OCI-LY7 (cell line): Measurements from ENCODE around the gene TP73. TPM values are rescaled to one million over a fixed set of nuclear protein-coding genes. Genes with fewer than 3 reads are reported as not detected.

Experiments
- BruUV-seq: library from RNA; stranded (reverse); fragments of 400-500 nt; replicated peaks from 2 replicates; lab custom pipeline; 2021; lab: Mats Ljungman, UMichigan
- CTCF ChIA-PET: fragments of 300-600 bp; sonication (Branson Sonifier 250); formaldehyde crosslinking; loops from one replicate; lab custom pipeline; 2022; ENCODE audit warnings: antibody characterized with exemption; ENCODE audit not compliant: unreplicated experiment; lab: Charles Lee
- POLR2A ChIA-PET: fragments of 300-600 bp; sonication (Branson Sonifier 250); formaldehyde crosslinking; loops from one replicate; lab custom pipeline; 2022; ENCODE audit warnings: antibody characterized with exemption; lab: Charles Lee
- DNase-seq: peaks from one replicate; pipeline ENCODE4 v3.0.0-alpha.2; 2015; ENCODE audit warnings: low spot score
- H2AFZ ChIP-seq: fragments of 200-600 bp; sonication (generic), shearing (Covaris generic); 2 replicates; pipeline ENCODE4 v1.6.1; 2014; ENCODE audit warnings: mild to moderate bottlenecking, antibody characterized with exemption, low read length, moderate library complexity
- H3K27ac ChIP-seq: fragments of 200-600 bp; sonication (generic); 2 replicates; pipeline ENCODE4 v1.5.1; 2014; ENCODE audit warnings: mixed run types, low read depth, mild to moderate bottlenecking, moderate library complexity, low read length, inconsistent platforms; ENCODE audit not compliant: poor library complexity, severe bottlenecking
- H3K36me3 ChIP-seq: fragments of 200-600 bp; sonication (generic); 2 replicates; pipeline ENCODE4 v1.6.1; 2014; ENCODE audit warnings: mild to moderate bottlenecking, antibody characterized with exemption, low read length, moderate library complexity, mixed read lengths; ENCODE audit not compliant: insufficient read depth
- H3K4me1 ChIP-seq: fragments of 200-600 bp; sonication (generic); 2 replicates; pipeline ENCODE4 v1.5.1; 2014; ENCODE audit warnings: mild to moderate bottlenecking, low read length; ENCODE audit not compliant: insufficient read depth, poor library complexity, severe bottlenecking
- H3K4me2 ChIP-seq: fragments of 200-600 bp; sonication (generic); 2 replicates; pipeline ENCODE4 v1.6.1; 2014; ENCODE audit warnings: mild to moderate bottlenecking, low read length
- H3K4me3 ChIP-seq: fragments of 200-600 bp; sonication (generic); 2 replicates; pipeline ENCODE4 v1.5.1; 2014; ENCODE audit warnings: mild to moderate bottlenecking, low read depth, low read length; ENCODE audit not compliant: poor library complexity, severe bottlenecking
- H3K79me2 ChIP-seq: fragments of 200-600 bp; sonication (generic); 2 replicates; pipeline ENCODE4 v1.6.1; 2016; ENCODE audit warnings: low read depth, mild to moderate bottlenecking, low read length, moderate library complexity, mixed read lengths; ENCODE audit not compliant: insufficient read depth
- H3K9me2 ChIP-seq: fragments of 200-600 bp; sonication (generic); 2 replicates; pipeline ENCODE4 v1.6.1; 2016; ENCODE audit warnings: mild to moderate bottlenecking, low read length, mixed read lengths; ENCODE audit not compliant: insufficient read depth
- H3K9me3 ChIP-seq: fragments of 200-600 bp; sonication (generic); 2 replicates; pipeline ENCODE4 v1.6.1; 2014; ENCODE audit warnings: mild to moderate bottlenecking, mixed run types, low read length, mixed read lengths
- H4K20me1 ChIP-seq: fragments of 200-600 bp; sonication (generic); 2 replicates; pipeline ENCODE4 v1.6.1; 2014; ENCODE audit warnings: mild to moderate bottlenecking, antibody characterized with exemption, low read length, moderate library complexity, mixed read lengths; ENCODE audit not compliant: insufficient read depth
- EZH2phosphoT487 ChIP-seq: fragments of 200-600 bp; sonication (generic); IDR thresholded peaks from 2 replicates; pipeline ENCODE4 v1.6.1; 2018; ENCODE audit warnings: low read depth, borderline replicate concordance, mild to moderate bottlenecking, mixed run types, antibody characterized with exemption, low read length, moderate library complexity, mixed read lengths
- intact Hi-C: fragments of 100-400 bp; cut with micrococcal nuclease; formaldehyde crosslinking; loops from one replicate; pipeline ENCODE4 v1.10.0; 2022; ENCODE audit not compliant: unreplicated experiment
- total RNA-seq, 2 experiments: library from RNA; depleted of rRNA in 1 of 2; stranded (reverse); fragments of >200 nt in 1 of 2; shearing (Covaris generic) in 1 of 2; gene quantifications; 2 replicates each; pipeline ENCODE4 v1.2.3, GENCODE V29; 2014 to 2022
- TF ChIP-seq, protein P1 (sequence below): fragments of 200-600 bp; sonication (generic); conservative IDR thresholded peaks from 2 replicates; pipeline ENCODE4 v1.5.1; 2014; ENCODE audit warnings: mild to moderate bottlenecking, antibody characterized with exemption, low read length, moderate library complexity, mixed read lengths

Gene TP73
- total RNA-seq, 2 experiments from 2014 or later, result 0.48 TPM; not detected in 1

DNA sequence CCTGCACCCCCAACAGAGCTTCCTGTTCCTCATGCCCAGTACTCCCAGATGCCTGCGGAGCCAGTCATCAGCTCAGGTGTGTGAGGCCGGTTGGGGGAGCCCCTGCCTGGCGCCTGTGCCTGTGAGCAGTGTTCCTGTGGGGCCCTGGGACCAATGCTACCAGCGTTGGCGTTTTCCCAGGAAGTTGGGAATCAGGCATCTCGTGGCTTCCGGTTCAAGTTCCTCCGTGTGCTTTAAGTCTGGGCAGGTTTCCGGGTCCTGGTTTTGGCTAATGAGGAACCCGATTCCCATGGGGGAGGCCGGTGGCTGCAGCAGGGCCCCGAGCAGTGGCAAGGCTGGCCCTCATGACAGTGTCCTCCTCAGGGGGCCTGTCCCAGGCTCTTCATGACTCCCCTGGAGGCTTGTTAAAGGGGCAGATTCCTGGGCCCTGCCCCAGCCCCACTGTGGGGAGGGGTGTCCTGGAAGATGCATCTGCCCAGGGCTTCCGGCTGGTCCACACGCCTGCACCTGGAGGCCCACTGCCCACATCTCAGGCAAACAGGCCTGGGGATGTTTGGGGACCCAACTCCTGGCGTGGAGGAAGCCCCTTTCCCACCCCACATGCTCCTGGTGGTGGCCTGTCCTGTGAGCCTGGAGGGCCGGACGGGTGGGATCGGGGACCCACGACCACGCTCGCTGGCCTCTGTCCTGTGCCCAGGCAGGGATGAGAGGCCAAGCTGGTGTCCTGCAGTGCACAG lies 26.2 kb downstream of the TP73 start:
- intact Hi-C loops, result no loop called here
- no TSS peak for BruUV-seq
- no peaks in the 10 kb centered on the region for H3K9me2 ChIP-seq
- H3K4me1 ChIP-seq, result peaks cover 23% of the 10 kb centered on the region
- no peaks in the 10 kb centered on the region for H3K9me3 ChIP-seq
- CTCF ChIA-PET, result no interaction called here
- H4K20me1 ChIP-seq, result no peaks in the 10 kb centered on the region
- no peak overlapping the region for H3K4me3 ChIP-seq
- H3K36me3 ChIP-seq, result no peaks in the 10 kb centered on the region
- DNase-seq, result peak; percentile 32
- POLR2A ChIA-PET, result no interaction called here
- H3K4me2 ChIP-seq, result peak overlapping the region; percentile 52
- no peaks in the 10 kb centered on the region for H3K79me2 ChIP-seq
- H2AFZ ChIP-seq, result peak overlapping the region; percentile 74
- TF ChIP-seq, protein P1, sequence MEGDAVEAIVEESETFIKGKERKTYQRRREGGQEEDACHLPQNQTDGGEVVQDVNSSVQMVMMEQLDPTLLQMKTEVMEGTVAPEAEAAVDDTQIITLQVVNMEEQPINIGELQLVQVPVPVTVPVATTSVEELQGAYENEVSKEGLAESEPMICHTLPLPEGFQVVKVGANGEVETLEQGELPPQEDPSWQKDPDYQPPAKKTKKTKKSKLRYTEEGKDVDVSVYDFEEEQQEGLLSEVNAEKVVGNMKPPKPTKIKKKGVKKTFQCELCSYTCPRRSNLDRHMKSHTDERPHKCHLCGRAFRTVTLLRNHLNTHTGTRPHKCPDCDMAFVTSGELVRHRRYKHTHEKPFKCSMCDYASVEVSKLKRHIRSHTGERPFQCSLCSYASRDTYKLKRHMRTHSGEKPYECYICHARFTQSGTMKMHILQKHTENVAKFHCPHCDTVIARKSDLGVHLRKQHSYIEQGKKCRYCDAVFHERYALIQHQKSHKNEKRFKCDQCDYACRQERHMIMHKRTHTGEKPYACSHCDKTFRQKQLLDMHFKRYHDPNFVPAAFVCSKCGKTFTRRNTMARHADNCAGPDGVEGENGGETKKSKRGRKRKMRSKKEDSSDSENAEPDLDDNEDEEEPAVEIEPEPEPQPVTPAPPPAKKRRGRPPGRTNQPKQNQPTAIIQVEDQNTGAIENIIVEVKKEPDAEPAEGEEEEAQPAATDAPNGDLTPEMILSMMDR, result 0 out of 2 replicates have a peak, but pooled peaks have one; percentile 5
- TF ChIP-seq EZH2phosphoT487, result no peak
- no peak overlapping the region for H3K27ac ChIP-seq

DNA sequence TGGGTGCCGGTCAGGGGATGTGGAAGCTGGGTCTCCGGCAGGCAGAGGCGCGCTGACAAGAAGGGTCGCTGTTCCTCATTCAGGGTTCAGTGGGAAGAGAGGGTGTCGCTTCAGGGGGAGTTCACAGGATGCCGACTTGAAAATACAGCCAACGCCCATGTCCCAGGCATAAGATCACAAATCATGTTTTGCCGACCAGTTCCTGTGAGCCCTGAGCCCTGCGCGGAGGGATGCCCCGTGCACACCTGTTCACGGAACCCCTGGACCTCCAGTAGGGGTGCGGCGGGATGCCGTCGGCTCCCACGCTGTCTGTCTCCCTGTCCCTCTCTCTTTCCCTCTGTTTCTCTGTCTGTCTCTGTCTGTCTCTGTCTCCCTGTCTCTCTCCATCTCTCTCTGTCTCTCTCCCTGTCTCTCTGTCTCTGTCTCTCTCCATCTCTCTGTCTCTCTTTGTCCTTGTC lies 26.8 kb downstream of the TP73 start:
- TF ChIP-seq EZH2phosphoT487, result no peak
- TF ChIP-seq, protein P1, result no peak
- Histone ChIP-seq H3K79me2 (no peaks in the 10 kb centered on the region), H3K36me3 (no peaks in the 10 kb centered on the region), H3K4me1 (peaks cover 23% of the 10 kb centered on the region), H3K9me3 (no peaks in the 10 kb centered on the region), H3K4me2 (no peak overlapping the region), H3K4me3 (no peak overlapping the region), H2AFZ (no peak overlapping the region), H4K20me1 (no peaks in the 10 kb centered on the region), H3K9me2 (no peaks in the 10 kb centered on the region), H3K27ac (no peak overlapping the region)
- no TSS peak for BruUV-seq
- DNase-seq, result no peak
- CTCF ChIA-PET, result no interaction called here
- POLR2A ChIA-PET, result no interaction called here
- intact Hi-C loops, result no loop called here

DNA sequence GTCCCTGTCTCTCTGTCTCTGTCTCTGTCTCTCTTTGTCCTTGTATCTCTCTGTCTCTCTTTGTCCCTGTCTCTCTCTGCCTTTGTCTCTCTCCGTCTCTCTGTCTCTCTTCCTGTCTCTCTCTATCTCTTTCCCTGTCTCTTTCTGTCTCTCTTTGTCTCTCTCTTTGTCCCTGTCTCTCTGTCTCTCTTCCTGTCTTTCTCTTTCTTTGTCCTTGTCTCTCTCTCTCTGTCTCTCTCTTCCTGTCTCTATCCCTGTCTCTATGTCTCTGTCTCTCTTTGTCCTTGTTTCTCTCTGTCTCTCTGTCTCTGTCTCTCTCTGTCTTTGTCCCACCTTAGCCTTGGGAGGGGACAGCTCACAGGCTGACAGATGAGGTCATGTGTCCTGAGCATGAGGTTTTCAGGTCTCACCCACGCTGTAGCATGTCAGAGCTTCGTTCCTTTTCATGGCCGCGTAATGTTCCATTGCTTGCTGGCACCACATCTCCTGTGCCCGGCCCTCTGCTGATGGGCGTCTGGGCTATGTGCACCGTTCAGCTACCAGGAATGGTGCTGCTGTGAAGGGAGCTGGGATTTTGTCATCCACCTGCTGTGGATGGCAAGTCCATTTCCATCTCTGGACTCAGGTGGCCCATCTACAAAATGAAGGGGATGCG lies 27.6 kb downstream of the TP73 start:
- H3K9me2 ChIP-seq, result no peaks in the 10 kb centered on the region
- ChIA-PET CTCF (no interaction called here), POLR2A (no interaction called here)
- intact Hi-C loops, result no loop called here
- H3K4me1 ChIP-seq, result peaks cover 23% of the 10 kb centered on the region
- H2AFZ ChIP-seq, result no peak overlapping the region
- no peak overlapping the region for H3K4me3 ChIP-seq
- BruUV-seq, result no TSS peak
- H3K4me2 ChIP-seq, result no peak overlapping the region
- H3K9me3 ChIP-seq, result no peaks in the 10 kb centered on the region
- no peak for DNase-seq
- no peaks in the 10 kb centered on the region for H4K20me1 ChIP-seq
- H3K36me3 ChIP-seq, result no peaks in the 10 kb centered on the region
- no peak overlapping the region for H3K27ac ChIP-seq
- H3K79me2 ChIP-seq, result no peaks in the 10 kb centered on the region
- TF ChIP-seq EZH2phosphoT487, result no peak
- TF ChIP-seq, protein P1, result no peak
